GM21381 (cell line): ENCODE measurements around the gene ATF6B.
"Not testable (repeated sequence)": the region's sequence is repeated elsewhere in the genome, so short reads cannot be mapped to it uniquely, and the experiment has no call there.

Experiments
- ATAC-seq: cut with Tn5 transposase; IDR thresholded peaks from one replicate; pipeline ENCODE4 v1.9.1; 2021; ENCODE audit warnings: mild to moderate bottlenecking, moderate library complexity; ENCODE audit not compliant: unreplicated experiment

ATF6B gene

GRCh38 chr6:32108727-32109113, 19.3 kb downstream of the ATF6B start:
- no peak for ATAC-seq

DNA sequence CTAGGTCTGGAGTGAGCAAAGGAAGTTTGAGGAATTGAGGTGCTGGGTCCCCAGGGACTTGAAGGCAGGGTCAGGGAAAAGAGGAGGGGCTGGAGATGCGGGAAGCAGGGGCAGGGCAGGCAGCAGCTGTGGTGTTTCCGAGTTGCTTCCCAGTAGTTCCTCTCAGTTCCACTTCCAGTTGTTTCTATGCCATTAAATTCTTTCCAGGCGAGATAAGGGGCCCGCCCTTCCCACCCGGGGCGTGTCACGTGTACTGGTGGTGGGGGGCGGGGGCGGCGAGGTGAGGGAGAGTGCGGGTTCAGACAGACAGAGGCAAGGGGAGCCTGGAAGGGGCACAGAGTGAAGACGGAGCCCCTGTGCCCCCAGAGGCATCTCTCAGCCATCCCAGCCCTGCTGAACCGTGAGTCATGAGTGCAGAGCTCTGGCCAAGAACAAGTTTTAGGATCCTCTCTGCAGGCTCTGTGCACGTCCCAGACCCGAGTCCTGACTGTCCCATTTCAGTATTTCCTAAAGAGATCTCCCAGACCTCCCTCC, 19.9 kb downstream of the ATF6B start:
- no peak for ATAC-seq

GRCh38 chr6:32107406-32107805, 20.6 kb downstream of the ATF6B start:
- no peak for ATAC-seq

DNA sequence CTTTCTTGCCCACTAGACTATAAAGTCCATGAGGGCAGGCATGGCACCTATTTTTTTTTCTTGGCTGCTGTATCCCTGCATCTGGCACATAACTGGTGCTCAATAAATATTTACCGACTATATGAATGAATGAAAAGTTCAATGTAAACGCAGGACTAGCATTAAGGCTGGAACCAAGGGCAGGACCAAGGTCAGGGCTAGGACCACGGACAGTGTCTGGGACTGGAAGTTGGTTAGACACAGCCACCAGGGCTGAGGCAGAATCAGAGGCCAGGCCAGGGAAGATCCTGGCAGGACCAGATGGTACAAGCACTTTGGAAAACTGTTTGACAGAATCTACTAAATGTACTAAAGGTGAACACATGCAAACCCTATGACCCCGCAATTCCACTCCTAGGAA, 22.6 kb downstream of the ATF6B start:
- no peak for ATAC-seq

DNA sequence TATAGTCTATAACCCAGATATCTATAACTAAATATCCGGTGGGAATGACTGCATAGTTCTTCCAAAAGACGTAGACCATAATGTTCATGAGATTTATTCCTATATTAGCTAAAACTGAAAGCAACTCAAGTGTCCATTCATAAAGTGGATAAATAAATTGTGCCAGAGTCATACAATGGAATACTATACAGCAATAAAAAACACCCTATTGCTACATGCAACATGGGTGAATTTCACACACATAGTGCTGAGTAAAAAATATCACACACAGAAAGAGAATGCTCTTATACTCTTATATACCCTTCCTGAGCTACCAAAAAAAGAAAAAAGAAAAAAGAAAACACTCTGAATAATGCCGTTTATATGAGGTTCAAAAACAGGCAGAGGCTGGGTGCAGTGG, 25.8 kb downstream of the ATF6B start:
- ATAC-seq: no peak

DNA sequence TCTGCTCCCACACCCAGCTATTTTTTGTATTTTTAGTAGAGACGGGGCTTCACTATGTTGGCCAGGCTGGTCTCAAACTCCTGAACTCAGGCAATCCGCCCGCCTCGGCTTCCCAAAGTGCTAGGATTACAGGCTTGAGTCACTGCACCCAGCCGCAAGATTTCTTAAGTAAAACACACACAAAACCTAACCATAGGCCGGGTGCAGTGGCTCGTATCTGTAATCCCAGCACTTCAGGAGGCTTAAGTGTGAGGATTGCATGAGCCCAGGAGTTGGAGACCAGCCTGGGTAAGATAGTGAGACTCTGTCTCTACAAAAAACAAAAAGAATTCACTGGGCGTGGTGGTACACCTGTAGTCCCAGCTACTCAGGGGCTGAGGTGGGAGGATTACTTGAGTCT, 27.8 kb downstream of the ATF6B start:
- not testable (repeated sequence) for ATAC-seq

GRCh38 chr6:32097364-32097763, 30.7 kb downstream of the ATF6B start:
- no peak for ATAC-seq

DNA sequence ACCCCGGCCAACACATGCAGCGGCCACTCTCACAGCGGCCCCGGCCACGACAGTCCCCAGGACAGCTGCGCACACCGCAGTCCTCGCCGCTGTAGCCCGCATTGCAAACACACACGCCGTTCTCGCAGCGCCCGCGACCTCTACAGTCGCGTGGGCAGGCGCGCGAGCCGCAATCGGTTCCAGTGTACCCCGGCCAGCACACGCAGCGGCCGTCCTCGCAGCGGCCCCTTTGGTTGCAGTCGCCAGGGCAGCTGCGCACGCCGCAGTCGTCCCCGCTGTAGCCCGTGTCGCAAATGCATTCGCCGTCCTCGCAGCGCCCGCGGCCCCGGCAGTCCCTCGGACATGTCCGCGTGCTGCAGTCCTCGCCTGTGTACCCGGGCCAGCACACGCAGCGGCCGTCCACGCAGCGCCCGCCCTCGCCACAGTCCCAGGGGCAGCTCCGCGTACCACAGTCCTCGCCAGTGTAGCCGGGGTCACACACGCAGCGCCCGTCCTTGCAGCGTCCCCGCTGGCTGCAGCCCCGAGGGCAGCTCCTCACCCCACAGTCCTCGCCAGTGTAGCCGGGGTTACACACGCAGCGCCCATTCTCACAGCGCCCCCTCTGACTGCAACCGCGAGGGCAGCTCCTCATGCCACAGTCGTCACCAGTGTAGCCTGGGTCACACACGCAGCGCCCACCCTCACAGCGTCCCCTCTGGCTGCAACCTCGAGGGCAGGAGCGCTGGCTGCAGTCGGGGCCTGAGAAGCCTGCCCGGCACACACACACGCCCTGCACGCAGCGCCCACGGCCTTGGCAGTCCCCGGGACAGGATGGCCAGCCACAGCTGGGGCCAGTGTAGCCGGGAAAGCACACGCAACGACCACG, 31.4 kb downstream of the ATF6B start:
- ATAC-seq: no peak

DNA sequence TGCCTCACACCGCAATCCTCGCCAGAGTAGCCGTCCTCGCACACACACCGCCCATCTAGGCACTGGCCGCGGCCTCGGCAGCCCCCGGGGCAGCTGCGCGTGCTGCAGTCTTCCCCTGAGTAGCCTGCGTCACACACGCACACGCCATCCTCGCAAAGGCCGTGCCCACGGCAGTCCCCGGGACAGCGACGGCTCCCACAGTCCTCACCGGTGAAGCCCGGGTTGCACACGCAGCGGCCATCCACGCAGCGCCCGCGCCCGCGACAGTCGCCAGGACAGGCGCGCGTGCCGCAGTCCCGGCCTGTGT, 32.0 kb downstream of the ATF6B start:
- ATAC-seq: no peak

DNA sequence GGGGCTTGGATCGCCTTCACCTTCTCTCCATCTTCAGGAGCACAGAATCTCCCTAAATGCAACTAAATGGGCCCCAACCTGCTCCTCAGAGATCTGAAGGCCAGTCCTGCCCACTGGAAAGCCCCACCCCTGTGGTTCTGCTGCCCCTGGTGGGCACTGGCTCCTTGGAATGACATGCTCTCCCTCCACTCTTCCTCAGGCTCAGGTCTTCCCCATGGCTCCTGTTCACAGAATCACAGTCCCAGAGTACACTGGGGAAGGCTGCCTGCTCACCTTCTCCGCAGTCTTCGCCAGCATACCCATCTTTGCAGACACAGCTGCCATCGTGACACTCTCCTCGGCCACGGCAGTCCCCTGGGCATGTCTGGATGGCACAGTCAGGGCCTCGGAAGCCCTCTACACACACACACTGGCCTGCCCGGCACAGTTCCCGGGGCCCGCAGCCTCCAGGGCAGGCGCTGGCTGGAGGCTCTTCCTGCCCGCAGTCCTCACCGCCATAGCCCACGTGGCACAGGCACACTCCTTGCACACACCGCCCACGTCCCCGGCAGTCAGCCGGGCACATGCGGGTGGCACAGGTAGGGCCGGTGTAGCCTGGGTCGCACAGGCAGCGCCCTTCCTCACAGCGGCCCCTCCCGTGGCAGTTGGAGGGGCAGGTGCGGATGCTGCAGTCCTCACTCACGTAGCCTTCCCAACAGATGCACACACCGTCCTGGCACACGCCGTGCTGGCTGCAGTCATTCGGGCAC, 32.5 kb downstream of the ATF6B start:
- ATAC-seq: no peak

GRCh38 chr6:32092760-32093497, 35.1 kb downstream of the ATF6B start:
- ATAC-seq: no peak

DNA sequence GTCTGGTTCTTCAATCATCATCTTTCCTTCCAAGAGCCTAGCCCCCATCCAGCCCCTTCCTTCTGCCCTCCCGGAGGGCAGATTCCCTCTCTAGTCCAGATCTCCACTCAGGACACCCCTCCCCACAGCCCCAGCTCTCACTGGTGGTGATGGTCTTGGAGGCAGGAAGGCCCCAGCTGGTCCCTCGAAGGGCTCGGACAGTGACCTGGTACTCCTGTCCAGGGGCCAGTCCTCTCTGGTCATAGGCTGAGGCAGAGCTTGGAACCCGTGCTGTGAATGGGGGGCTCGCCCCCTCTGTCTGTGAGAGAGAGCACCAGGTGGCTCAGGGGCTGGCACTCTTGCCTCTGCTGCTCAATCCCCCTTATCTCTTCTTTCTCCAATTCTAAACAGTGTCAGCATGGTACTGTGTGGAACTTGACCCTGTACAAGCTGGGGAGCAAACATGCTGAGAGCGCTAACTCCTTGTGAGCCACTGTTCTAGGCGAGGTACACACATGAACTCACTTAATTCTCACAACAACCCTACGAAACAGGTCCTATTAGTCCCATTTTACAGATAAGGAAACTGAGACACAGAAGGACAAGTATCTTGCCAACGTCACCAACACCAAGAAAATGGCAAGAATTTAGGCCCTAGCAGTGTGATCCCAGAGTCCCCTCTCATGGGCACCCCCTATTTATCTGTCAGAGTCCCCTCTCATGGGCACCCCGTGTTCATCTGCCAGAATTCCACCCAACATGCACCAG, 38.8 kb downstream of the ATF6B start:
- no peak for ATAC-seq

DNA sequence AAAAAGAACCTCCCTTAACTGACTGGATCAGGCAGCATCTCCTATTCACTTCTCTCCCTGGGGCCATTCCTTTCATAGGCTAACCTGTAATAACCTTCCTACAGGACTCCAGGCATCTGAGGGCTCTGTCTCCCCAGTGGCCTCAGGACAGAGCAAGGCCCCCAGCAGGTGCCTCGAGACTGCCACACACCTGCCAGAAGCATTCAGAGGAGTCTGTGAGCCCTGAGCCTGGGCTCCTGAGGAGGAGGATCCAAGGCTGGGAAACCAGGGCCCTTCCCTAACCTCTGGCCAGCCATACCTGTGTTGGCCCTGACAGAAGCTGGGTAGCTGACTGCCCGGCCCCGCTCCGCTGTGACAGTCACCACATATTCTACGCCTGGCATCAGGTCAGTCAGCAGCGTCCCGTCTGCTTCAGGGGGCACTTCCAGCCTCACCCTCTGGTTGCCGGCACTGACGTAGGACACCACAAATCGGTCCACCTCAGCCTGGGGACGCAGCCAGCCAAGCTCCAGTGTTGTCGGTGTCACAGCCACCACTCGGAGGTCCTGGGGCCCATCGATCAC, 39.5 kb downstream of the ATF6B start:
- no peak for ATAC-seq

DNA sequence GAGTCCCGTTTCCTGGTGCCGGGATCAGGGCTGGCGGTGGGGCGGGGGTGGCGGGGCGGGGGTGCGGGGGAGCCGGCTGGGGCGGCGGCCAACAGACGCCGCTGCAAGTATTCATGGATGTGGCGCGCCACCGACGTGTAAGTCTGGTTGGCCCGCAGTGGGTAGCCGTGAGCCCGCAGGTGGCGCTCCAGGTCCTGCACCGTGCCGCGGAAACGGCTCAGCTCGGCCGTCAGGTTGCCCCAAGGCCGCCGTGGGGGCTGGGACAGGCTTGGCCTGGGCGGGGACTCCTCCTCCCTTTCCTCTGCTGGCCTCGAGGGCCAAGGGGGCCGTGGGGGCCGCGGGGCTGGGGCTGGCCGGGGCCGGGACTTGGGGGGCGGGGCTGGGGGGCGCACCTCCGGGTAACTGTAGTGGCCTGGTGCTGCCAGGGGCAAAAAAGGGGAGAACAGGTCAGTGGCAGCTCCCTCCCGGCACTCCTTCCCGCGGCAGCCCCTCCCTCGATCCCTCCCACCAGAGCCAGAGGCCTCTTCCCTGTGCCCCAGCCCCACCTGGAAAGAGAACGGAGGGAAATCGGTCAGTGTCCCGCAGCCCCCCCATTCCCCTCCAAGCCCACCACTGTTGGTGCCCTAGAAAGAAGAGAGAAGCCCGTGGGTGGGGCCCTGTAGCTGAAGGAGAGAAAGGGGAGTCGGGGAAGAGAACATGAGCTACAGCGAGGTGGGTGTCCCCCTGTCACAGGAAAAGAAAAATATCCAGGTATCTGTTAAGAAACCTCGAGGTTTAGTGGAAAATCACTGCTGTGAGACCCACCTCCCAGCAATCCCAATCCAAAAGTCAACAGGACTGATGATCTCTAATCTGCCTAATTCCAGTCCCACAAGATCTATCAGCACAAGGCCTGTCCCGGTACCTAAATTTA, 40.2 kb downstream of the ATF6B start:
- ATAC-seq: no peak

DNA sequence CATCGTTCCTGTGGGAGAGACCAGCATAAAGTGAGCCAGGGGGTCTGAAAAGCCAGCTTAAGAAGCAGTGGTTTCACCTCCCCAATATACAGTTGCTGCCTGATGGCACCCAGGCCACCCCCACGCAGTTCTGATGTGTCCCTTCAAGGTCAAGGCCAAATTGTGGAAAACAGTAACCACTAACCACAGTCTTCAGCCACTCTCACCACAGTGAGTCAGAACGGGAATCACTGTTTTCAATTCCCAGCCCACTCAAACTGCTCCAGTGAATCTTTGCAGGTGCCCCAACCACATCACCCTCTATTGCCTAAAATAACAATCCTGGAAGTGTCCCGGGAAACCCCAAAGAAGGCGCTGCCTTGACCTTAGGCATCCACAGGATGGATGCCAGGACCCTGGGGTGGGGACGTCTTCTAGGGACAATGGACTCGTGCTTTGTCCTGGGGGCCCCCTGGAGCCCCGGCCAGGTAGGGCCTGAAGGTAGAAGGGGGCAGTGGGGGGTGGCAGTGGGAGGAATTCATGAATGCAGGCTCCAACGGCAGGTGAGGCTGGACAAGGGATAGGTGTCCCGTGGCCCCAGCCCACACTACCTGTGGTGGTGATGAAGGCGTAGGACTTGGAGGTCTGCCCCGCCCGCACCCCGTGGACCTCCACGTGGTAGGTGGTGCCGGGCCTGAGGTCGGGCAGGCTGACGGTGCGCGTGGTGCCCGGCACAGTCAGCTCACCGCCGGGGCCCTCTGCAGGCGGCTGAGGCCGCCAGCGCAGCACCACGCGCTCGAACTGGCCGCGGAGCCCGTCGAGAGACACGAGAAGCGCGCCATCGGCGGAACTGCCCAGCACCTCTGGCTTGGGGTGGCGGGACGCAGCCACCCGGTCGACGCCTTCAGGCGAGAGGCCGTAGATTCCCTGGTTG, 41.1 kb downstream of the ATF6B start:
- no peak for ATAC-seq

DNA sequence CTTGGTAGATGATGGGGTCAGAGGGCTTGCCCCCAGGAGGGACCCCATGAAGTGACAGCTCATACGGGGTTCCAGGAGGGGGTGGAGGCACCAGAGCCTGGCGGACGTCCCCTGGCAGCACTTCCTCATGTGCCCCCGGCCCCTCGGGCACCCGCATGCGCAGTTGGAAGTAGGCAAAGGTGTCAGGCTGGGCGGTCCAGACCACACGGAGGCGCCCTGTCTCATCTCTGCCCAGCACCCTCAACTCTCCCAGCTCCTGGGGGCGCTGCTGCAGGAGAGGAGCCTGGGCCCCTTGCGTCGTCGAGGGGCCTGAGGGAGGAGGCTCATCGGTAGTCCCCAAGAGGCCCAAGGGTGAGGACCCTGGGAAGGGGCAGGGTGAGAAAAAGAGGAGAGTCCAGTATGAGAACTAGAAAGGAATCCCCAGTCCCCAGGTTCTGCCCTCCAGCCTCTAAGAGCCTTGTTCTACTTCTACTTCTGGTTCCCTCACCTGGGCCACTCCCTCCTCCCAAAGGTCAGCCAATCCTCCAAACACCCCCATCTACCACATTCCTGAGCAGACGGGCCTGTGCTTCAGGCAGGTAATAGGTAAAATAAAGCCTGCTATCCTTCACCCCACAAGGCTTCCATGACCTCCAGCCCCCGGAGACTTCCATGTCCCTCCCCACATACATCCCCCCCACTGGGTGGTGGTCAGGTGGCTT, 42.1 kb downstream of the ATF6B start:
- ATAC-seq: no peak

DNA sequence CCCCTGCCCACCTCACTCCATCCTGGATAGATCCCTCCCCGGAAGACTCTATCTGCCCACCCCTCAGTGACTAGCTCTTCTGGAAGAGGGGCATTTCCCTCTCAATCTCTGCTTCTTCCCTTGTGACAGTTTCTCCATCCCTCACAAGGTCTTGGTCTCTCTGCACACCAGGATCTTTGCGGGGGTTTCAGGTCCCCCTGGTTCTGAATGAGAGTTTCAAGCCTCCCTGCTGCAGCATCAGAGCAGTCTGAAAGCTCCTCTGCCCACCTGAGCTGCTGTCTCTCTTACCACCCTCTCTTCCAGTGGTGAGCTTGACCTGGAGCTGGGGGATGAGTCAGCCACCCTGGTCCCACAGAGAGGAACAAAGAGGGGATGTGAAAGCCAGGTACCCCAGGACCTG, 43.3 kb downstream of the ATF6B start:
- ATAC-seq: no peak
